ENCODE measurements around the gene SMIM20. TPM values are rescaled to one million over a fixed set of nuclear protein-coding genes. Genes with fewer than 3 reads are reported as not detected.

Gene SMIM20
- total RNA-seq, 2 experiments from 2014 or later, result 9.6 to 9.9 TPM

DNA sequence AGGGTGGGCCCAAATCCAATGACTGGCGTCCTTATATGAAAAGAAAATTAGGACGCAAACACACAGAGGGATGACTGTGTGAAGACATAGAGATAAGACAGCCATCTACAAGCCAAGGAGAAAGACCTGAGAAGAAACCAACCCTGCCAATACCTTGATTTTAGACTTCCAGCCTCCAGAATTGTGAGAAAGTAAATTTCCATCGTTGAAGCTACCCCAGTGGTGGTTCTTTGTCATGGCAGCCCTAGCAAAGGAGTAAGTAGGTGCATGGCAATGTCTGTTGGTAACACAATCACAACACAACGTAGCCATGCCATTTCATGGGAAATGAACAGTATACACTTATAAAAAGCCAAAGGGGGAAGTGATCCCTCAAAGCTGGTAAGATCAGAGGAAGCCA, 25.3 kb downstream of the SMIM20 start:
- Mint-ChIP-seq H3K9me3 (ENCODE audit: low read depth) (no peaks in the 10 kb centered on the region), H3K36me3 (peaks cover 6% of the 10 kb centered on the region), H3K27me3 (peaks cover 4% of the 10 kb centered on the region), H3K27ac (peak overlapping the region; percentile 87), H3K4me3 (no peak overlapping the region), H3K4me1 (peaks cover 31% of the 10 kb centered on the region)
- no peak for ATAC-seq
- DNase-seq, result no peak
- CTCF ChIA-PET, result interaction anchor here (1.6 to 1.8 kb wide), 2 partner anchors 10 to 26 kb away, joined by 6 to 7 read pairs; partner anchors contain the start of gene SMIM20

DNA sequence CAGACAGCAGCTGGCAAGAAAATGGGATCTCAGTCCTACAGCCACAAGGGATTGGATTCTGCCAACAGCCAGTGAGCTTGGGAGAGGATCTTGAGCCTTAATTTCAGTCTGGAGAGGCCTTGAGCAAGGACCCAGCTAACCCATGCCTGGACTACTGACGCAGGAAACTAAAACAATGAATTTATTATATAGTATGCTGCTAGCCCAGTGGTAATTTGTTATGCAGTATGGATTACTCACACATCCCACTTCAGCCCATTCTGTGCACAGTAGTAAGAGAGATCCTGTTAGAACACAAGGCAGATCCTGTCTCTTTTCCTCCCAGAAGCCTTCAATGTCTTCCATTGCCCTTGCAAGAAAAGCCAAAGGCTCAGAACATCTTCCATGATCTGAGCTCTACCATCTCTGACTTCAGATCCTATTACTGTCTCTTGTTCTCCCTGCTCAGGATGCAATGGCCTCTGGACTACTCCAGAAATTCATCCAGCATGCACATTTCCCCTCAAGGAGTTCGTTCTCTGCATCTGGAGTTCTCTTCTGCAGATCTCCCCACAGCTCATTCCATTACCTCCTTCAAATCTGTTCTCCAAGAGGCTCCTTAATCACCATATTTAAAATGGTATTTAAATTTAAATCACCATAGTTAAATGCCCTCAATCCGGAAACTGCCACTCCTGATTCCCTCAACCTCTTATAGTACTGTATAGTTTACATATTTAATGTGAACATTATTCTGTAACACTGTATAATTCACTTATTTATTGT, 27.6 kb downstream of the SMIM20 start:
- CTCF ChIA-PET, result no interaction called here

DNA sequence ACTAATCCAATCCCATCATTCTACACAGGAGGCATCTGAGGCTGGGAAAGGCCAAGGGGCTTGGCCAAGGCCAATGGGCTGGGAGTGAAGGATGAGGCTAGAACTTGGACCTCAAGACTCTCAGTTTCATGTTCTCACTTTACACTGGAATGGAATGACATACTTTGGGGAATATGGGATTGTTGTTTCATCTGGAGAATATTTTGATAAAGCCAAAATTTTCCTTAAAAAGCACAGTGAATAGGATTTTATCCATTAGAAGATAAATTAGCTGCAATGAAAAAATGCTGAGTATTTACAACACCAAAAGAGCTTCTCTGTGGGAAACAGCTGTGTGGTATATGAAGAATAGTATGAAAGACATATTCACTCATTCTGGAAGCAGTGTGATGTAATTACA, 29.3 kb downstream of the SMIM20 start:
- ATAC-seq (no peak), DNase-seq (no peak)
- no peaks in the 10 kb centered on the region for H3K9me3 Mint-ChIP-seq (ENCODE audit: low read depth)
- CTCF ChIA-PET, result interaction anchor here (1.3 kb wide), 1 partner anchor 45 kb away, joined by 4 read pairs; no protein-coding TSS in a partner anchor
- peaks cover 6% of the 10 kb centered on the region for H3K36me3 Mint-ChIP-seq
- no peak overlapping the region for H3K27ac Mint-ChIP-seq
- peaks cover 16% of the 10 kb centered on the region for H3K4me1 Mint-ChIP-seq
- no peak overlapping the region for H3K4me3 Mint-ChIP-seq
- peaks cover 19% of the 10 kb centered on the region for H3K27me3 Mint-ChIP-seq

More for the DNA sequence above, 27.6 kb downstream of the SMIM20 start:
- no peaks in the 10 kb centered on the region for H3K9me3 Mint-ChIP-seq (ENCODE audit: low read depth)
- peaks cover 6% of the 10 kb centered on the region for H3K36me3 Mint-ChIP-seq
- H3K4me1 Mint-ChIP-seq, result peaks cover 29% of the 10 kb centered on the region
- peaks cover 14% of the 10 kb centered on the region for H3K27me3 Mint-ChIP-seq
- no peak for ATAC-seq
- H3K4me3 Mint-ChIP-seq, result no peak overlapping the region
- DNase-seq, result no peak
- H3K27ac Mint-ChIP-seq, result no peak overlapping the region

DNA sequence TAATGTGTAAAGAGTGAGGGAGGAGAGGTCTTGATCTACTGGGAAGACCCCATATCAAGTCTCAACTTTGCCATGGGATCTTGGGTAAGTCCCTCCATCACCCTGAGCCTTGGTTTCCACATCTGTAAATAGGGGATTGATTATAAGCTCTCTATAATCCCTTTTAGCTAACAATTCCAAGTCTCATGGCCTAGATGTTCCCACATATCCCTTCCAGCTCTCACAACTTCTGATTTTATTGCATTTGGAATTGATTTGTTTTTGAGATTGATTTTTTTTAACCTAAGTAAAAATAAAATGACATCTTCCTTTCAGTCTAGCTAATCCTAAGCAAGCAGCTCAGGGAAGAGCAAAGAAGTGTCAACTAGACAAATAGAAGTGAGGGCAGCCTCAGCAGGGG, 29.8 kb downstream of the SMIM20 start:
- Mint-ChIP-seq H3K36me3 (peaks cover 6% of the 10 kb centered on the region), H3K4me1 (peaks cover 11% of the 10 kb centered on the region), H3K9me3 (ENCODE audit: low read depth) (no peaks in the 10 kb centered on the region), H3K27ac (no peak overlapping the region), H3K4me3 (no peak overlapping the region), H3K27me3 (peaks cover 22% of the 10 kb centered on the region)
- DNase-seq (no peak), ATAC-seq (no peak)
- CTCF ChIA-PET, result interaction anchor here (0.7 kb wide), 1 partner anchor 86 kb away, joined by 3 read pairs; no protein-coding TSS in a partner anchor

DNA sequence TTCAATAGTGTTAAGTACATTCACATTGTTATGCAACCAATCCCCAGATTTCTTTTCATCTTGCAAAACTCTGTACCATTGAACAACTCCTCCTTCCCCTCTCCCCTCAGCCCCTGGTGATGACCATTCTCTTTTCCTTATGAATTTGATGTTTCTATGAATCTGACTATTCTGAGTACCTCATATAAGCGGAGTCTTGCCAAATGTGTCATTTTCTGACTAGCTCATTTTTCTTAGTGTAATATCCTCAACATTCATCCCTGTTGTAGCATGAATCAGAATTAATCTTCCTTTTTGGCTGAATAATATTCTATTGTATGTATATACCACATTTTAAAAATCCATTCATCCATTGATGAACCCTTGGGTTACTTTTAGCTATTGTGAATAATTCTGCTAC, 34.0 kb downstream of the SMIM20 start:
- H3K36me3 Mint-ChIP-seq, result no peaks in the 10 kb centered on the region
- peaks cover 32% of the 10 kb centered on the region for H3K27me3 Mint-ChIP-seq
- DNase-seq (no peak), ATAC-seq (no peak)
- H3K27ac Mint-ChIP-seq, result no peak overlapping the region
- CTCF ChIA-PET, result no interaction called here
- no peaks in the 10 kb centered on the region for H3K9me3 Mint-ChIP-seq (ENCODE audit: low read depth)
- no peak overlapping the region for H3K4me3 Mint-ChIP-seq
- no peaks in the 10 kb centered on the region for H3K4me1 Mint-ChIP-seq

DNA sequence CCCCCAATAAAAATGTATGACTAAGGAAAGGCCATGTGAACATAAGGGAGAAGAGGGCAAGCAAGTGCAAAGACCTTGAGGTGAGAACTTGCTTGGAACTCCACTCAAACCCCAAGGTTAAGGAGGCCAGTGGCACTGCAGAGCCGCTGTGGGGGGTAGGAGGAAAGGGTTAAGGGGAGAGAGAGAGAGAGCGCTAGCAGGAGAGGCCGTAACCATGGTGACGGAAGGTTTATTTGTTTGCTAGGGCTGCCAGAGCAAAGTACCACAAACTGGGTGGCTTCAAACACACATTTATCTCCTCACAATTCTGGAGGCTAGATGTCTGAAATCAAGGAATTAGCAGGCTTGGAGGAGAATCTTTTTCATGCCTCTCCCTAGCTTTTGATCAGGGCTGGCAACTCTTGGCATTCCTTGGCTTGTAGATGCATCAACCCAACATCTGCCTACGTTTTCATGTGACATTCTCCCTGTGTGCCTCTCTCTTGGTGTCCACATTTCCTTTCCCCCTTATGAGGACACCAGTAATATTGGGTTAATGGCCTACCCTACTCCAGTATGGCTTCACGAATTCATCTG, 35.2 kb downstream of the SMIM20 start:
- Mint-ChIP-seq H3K36me3 (no peaks in the 10 kb centered on the region), H3K27ac (no peak overlapping the region), H3K27me3 (peaks cover 32% of the 10 kb centered on the region), H3K9me3 (ENCODE audit: low read depth) (no peaks in the 10 kb centered on the region), H3K4me1 (no peaks in the 10 kb centered on the region), H3K4me3 (no peak overlapping the region)
- ATAC-seq (no peak), DNase-seq (no peak)
- CTCF ChIA-PET, result no interaction called here

DNA sequence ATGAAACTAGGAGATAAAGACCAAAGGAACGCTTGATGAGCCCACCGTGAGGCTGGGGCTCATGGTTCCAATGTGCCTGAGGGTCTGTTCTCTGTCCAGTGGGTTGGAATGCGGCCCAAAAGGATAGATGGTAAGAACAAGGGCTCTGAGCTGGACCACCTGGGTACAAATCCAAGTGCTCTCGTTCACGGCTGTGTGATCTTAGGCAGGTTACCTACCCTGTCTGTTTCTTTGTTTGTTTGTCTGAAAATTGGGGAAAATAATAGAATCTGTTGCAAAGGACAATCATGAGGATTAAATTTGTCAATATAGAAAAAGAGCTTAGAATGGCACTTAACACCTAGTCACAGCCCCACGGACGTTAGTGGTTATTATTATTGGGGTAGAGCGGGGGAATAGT, 36.0 kb downstream of the SMIM20 start:
- peaks cover 27% of the 10 kb centered on the region for H3K27me3 Mint-ChIP-seq
- CTCF ChIA-PET, result interaction anchor here (1.3 kb wide), 1 partner anchor 38 kb away, joined by 3 read pairs; no protein-coding TSS in a partner anchor
- H3K36me3 Mint-ChIP-seq, result no peaks in the 10 kb centered on the region
- no peaks in the 10 kb centered on the region for H3K4me1 Mint-ChIP-seq
- H3K4me3 Mint-ChIP-seq, result no peak overlapping the region
- ATAC-seq (no peak), DNase-seq (no peak)
- no peak overlapping the region for H3K27ac Mint-ChIP-seq
- H3K9me3 Mint-ChIP-seq (ENCODE audit: low read depth), result no peaks in the 10 kb centered on the region

DNA sequence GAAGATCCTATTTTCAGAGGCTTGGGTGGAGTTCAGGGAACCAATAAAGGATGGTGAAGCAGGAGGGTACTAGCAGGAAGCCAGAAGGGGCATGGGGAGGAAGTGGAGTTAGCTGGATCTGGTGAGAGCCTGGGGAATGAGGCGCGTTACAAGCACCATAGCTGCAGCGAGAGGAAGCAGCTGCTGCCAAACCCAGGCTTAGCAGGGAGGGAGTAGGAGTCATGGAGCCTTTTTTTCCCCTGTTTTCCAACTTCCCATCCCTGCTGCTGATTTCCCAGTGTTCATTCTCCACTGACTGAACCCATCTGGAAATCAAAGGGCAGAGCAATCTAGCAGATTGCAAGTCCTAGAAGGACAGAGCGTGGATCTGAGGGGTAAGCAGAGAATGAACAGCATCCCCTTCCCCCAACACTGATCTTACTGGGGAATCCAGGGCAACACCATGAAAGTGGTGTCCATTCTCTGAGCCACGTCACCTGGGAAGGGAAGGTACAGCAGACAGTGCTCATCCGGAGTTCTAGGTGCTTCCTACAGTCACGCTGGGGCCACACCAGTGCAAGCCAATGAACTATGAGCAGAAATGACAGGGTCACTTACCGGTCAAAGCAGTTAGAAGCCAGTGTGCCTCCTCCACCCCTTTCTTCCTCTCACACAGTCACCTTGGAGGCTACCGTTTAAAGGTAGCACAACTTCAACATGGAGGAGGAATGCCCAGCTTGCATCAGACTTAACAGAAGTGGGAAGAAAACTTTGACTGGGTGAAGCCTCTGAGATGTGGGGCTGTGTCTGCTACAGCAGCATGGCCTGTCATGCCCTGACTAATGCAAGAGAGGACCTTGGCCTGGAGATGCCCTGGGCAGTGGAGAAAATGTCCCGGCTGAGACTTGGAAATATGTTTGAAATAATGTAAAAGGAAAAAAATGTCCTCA, 36.7 kb downstream of the SMIM20 start:
- H3K4me3 Mint-ChIP-seq, result no peak overlapping the region
- ATAC-seq (no peak), DNase-seq (no peak)
- CTCF ChIA-PET, result interaction anchor here (1.3 kb wide), 1 partner anchor 37 kb away, joined by 3 read pairs; no protein-coding TSS in a partner anchor
- H3K4me1 Mint-ChIP-seq, result no peaks in the 10 kb centered on the region
- H3K27ac Mint-ChIP-seq, result no peak overlapping the region
- peaks cover 25% of the 10 kb centered on the region for H3K27me3 Mint-ChIP-seq
- no peaks in the 10 kb centered on the region for H3K9me3 Mint-ChIP-seq (ENCODE audit: low read depth)
- no peaks in the 10 kb centered on the region for H3K36me3 Mint-ChIP-seq

DNA sequence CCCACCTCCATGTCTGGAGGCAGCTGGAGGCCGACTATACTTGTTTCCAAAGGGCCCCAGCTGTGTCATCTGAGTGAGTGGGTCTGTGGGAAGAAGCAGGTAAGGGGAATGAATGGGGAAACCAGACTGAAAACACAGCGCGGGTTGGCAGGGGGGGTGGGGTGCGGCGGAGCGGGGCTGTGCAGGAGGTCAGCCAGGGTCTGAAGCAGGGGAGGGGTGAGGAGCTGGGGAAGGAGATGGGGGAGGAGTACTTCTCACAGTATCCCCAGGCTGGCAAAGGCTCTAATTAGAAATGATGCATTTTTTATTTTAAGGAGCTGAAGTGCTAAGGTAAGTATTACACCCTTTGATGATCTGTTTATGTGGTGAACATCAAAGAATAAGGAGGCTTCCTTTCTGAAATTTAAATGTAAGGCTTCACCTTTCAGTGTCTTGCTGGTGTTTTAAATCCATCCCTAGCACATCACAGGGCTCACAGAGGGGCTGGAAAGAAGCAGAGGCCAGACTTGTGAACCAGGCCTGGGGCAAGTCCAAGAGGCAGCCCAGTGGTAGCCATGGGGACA, 37.5 kb downstream of the SMIM20 start:
- H3K4me1 Mint-ChIP-seq, result no peaks in the 10 kb centered on the region
- ATAC-seq, result no peak

DNA sequence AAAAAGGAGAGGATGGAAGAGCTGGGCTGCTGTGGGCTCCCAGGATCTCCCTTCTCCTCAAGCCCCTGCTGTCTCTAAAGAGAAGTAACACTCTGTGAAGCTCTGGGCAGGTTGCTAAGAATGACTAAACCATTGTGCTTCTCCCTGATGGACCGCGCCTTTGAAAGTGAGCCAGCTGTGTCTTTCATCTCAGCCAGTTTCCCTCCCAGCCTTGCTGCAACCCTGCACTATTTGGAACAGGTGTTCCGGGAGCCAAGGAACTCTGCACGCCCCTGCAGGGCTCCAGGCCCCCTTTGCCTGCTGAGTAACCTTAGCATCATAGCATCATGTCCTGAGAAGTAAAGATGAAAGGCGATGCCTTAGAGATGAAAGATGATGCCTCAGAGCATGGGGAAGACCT, 39.7 kb downstream of the SMIM20 start:
- H3K27me3 Mint-ChIP-seq, result peaks cover 17% of the 10 kb centered on the region
- no peak overlapping the region for H3K4me3 Mint-ChIP-seq
- no peaks in the 10 kb centered on the region for H3K9me3 Mint-ChIP-seq (ENCODE audit: low read depth)
- CTCF ChIA-PET, result interaction anchor here (0.8 kb wide), 1 partner anchor 19 kb away, joined by 3 read pairs; no protein-coding TSS in a partner anchor
- DNase-seq (no peak), ATAC-seq (no peak)
- no peaks in the 10 kb centered on the region for H3K4me1 Mint-ChIP-seq
- H3K36me3 Mint-ChIP-seq, result no peaks in the 10 kb centered on the region
- H3K27ac Mint-ChIP-seq, result no peak overlapping the region

More for the DNA sequence above, 37.5 kb downstream of the SMIM20 start:
- DNase-seq, result no peak
- Mint-ChIP-seq H3K4me3 (no peak overlapping the region), H3K36me3 (no peaks in the 10 kb centered on the region), H3K27ac (no peak overlapping the region), H3K27me3 (peaks cover 23% of the 10 kb centered on the region), H3K9me3 (ENCODE audit: low read depth) (no peaks in the 10 kb centered on the region)
- CTCF ChIA-PET, result no interaction called here

DNA sequence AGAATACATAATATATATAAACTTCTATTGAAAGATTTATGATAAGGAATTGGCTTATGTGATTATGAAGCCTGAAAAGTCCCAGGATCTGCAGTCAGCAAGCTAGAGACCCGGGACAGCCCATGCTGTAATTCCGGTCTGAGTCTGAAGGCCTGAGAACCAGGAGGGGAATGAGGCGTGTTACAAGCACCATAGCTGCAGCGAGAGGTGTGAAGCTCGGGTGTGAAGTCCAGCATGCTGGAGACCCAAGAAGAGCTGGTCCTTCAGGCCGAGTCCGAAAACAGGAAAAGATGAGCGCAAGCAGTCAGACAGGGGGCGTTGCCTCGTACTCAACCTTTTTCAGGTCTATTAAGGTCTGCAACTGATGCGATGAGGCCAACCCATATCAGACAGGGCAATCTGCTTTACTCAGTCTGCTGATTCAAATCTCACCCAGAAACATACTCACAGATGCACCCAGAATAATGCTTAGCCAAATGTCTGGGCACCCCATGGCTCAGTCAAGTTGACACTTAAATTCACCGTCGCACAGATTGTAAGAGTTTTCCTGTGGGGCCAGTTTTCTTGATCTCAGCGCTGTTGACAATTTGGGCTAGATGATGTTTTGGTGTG, 40.4 kb downstream of the SMIM20 start:
- Mint-ChIP-seq H3K36me3 (no peaks in the 10 kb centered on the region), H3K27ac (no peak overlapping the region), H3K4me3 (no peak overlapping the region), H3K9me3 (ENCODE audit: low read depth) (no peaks in the 10 kb centered on the region), H3K4me1 (no peaks in the 10 kb centered on the region), H3K27me3 (peaks cover 12% of the 10 kb centered on the region)
- ATAC-seq (no peak), DNase-seq (no peak)
- CTCF ChIA-PET, result interaction anchor here (1.9 kb wide), 1 partner anchor 34 kb away, joined by 7 read pairs; no protein-coding TSS in a partner anchor

DNA sequence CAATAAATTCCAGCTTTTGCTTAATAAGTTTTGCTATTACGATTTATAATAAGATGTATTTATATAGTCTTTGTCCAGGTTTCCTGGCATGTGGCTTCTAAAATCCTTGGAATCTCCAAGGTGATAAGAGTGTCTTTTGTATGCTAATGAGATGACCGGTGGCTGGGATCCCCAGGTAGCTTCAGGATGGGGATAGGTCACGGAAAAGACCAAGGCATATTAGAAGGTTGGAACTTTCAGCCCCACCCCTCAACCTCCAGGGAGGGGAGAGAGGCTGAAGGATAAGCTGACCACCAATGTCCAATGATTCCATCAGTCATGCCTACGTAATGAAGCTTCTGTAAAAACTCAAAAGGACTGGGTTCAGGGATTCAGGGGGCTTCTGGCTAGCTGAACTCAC, 41.7 kb downstream of the SMIM20 start:
- Mint-ChIP-seq H3K9me3 (ENCODE audit: low read depth) (no peaks in the 10 kb centered on the region), H3K4me3 (no peak overlapping the region), H3K36me3 (no peaks in the 10 kb centered on the region), H3K4me1 (no peaks in the 10 kb centered on the region), H3K27me3 (peaks cover 4% of the 10 kb centered on the region), H3K27ac (no peak overlapping the region)
- CTCF ChIA-PET, result interaction anchor here (1.9 kb wide), 1 partner anchor 32 kb away, joined by 7 read pairs; no protein-coding TSS in a partner anchor
- ATAC-seq (no peak), DNase-seq (no peak)

Data from activated CD8-positive, alpha-beta memory T cell treated with anti-CD3 and anti-CD28 coated beads, Interleukin-2, amount 10 ng/mL, durations not matched to agents 7 days and 5 days (primary cell).